ENCODE results near the gene CGNL1. TPM values are rescaled to one million over a fixed set of nuclear protein-coding genes. Genes with fewer than 3 reads are reported as not detected.

CGNL1 gene
- total RNA-seq, 1 experiment from 2014 or later: 34.6 TPM

GRCh38 chr15:57534281-57534680, 158.0 kb downstream of the CGNL1 start:
- peaks cover 28 to 32% of the 10 kb centered on the region in 2 experiments for H3K4me1 Mint-ChIP-seq
- Histone ChIP-seq H3K56ac (ENCODE audit: insufficient read length, low read depth, low read length) (no peak overlapping the region), H2AK5ac (ENCODE audit: insufficient read length, low read length) (no peak overlapping the region), H3K27me3 (ENCODE audit: insufficient read depth, low read length) (no peaks in the 10 kb centered on the region), H2BK5ac (ENCODE audit: insufficient read length, low read length) (no peak overlapping the region), H3K4me2 (ENCODE audit: insufficient read depth, insufficient read length, low read length) (no peak overlapping the region), H3K9ac (ENCODE audit: extremely low read depth, insufficient read length, low read length) (no peak overlapping the region), H3T11ph (ENCODE audit: low read length) (no peak overlapping the region), H3K4ac (ENCODE audit: low read depth, low read length) (no peak overlapping the region), H2BK120ac (ENCODE audit: low read depth, low read length, poor library complexity, severe bottlenecking) (no peak overlapping the region), H3K79me2 (ENCODE audit: insufficient read depth, low read length) (no peaks in the 10 kb centered on the region), H4K20me1 (ENCODE audit: control insufficient read depth, insufficient read depth, insufficient read length) (no peaks in the 10 kb centered on the region), H3K14ac (ENCODE audit: insufficient read depth, low read length) (no peak overlapping the region), H4K5ac (ENCODE audit: insufficient read length, low read depth, low read length) (no peak overlapping the region), H4K91ac (ENCODE audit: insufficient read length, low read depth, low read length) (no peak overlapping the region), H3K79me1 (ENCODE audit: insufficient read depth, low read depth, low read length, poor library complexity, severe bottlenecking) (no peaks in the 10 kb centered on the region), H3K18ac (ENCODE audit: insufficient read length, low read depth, low read length) (no peak overlapping the region), H3K23ac (ENCODE audit: insufficient read length, low read depth, low read length) (no peak overlapping the region), H3K9me3 (ENCODE audit: control insufficient read depth, low read depth, low read length) (no peaks in the 10 kb centered on the region), H3K23me2 (ENCODE audit: insufficient read length, low read depth, low read length, poor library complexity, severe bottlenecking) (no peaks in the 10 kb centered on the region), H3K4me1 (ENCODE audit: insufficient read depth, low read length) (peaks cover 4% of the 10 kb centered on the region), H4K8ac (replicated peaks; ENCODE audit: insufficient read length, low read depth, low read length) (no peak overlapping the region), H3K27ac (ENCODE audit: insufficient read length, low read depth, low read length) (no peak overlapping the region), H2AFZ (ENCODE audit: low read length) (no peak overlapping the region), H2BK15ac (ENCODE audit: low read depth, low read length) (no peak overlapping the region), H2BK12ac (ENCODE audit: insufficient read length, low read depth, low read length) (no peak overlapping the region), H2BK20ac (ENCODE audit: low read depth, low read length, poor library complexity, severe bottlenecking) (no peak overlapping the region)
- H3K9me3 Mint-ChIP-seq: no peaks in the 10 kb centered on the region
- peak; percentile 72 for DNase-seq
- H3K27ac Mint-ChIP-seq: peak overlapping the region; percentile 0 to 83 (median 66); a peak in 5 of 7 replicates
- peaks cover 24 to 46% (median 46%) of the 10 kb centered on the region in 3 experiments for H3K36me3 Mint-ChIP-seq (ENCODE audit: insufficient read depth in 1 of 3, low read depth in 3 of 3)
- peaks cover 2% of the 10 kb centered on the region; the same call in 1 of the 2 replicates for H3K27me3 Mint-ChIP-seq (ENCODE audit: low read depth)
- no CpG with 5 or more reads among the region's 6 CpGs for WGBS (ENCODE audit: extremely low coverage, insufficient read length, low lambda C conversion rate)
- TF ChIP-seq CTCF (conservative IDR thresholded peaks at IDR 0.05): no peak
- no peak overlapping the region for H3K4me3 Mint-ChIP-seq
